HepG2 (cell line): ENCODE results near the gene RNF149. TPM values are rescaled to one million over a fixed set of nuclear protein-coding genes. Genes with fewer than 3 reads are reported as not detected.

Source experiments
- ATRX ChIP-seq: sonication (generic); formaldehyde crosslinking; IDR thresholded peaks from 2 replicates; pipeline ENCODE4 v1.4.0; 2020; ENCODE audit warnings: missing genetic modification reagents, borderline replicate concordance
- CEBPB ChIP-seq: IDR thresholded peaks from 2 replicates; pipeline ENCODE4 v1.6.1; 2011; ENCODE audit warnings: low read depth, low read length, improper control_type of control experiment, borderline replicate concordance
- CREM ChIP-seq, 2 experiments: sonication (generic) in 1 of 2; formaldehyde crosslinking in 1 of 2; IDR thresholded peaks; 2 replicates each; pipeline versions ENCODE4 v1.4.0 to v1.6.1; 2016 to 2020; ENCODE audit warnings: antibody characterized with exemption in 1 of 2, mild to moderate bottlenecking in 1 of 2, missing genetic modification reagents in 1 of 2
- FOXJ3 ChIP-seq: sonication (generic); formaldehyde crosslinking; IDR thresholded peaks from 2 replicates; pipeline ENCODE4 v1.4.0; 2020; ENCODE audit warnings: missing genetic modification reagents, mild to moderate bottlenecking, borderline replicate concordance
- GATA4 ChIP-seq: sonication (generic); IDR thresholded peaks from 2 replicates; pipeline ENCODE4 v1.6.1; 2016; ENCODE audit warnings: antibody characterized with exemption, low read depth, borderline replicate concordance
- HDAC1 ChIP-seq: sonication (generic); formaldehyde crosslinking; IDR thresholded peaks from 2 replicates; pipeline ENCODE4 v1.5.1; 2020; ENCODE audit warnings: mild to moderate bottlenecking, missing genetic modification reagents
- HDAC2 ChIP-seq: sonication (generic); formaldehyde crosslinking; IDR thresholded peaks from 2 replicates; pipeline ENCODE4 v1.4.0; 2020; ENCODE audit warnings: missing genetic modification reagents
- HINFP ChIP-seq: sonication (generic); formaldehyde crosslinking; IDR thresholded peaks from 2 replicates; pipeline ENCODE4 v1.4.0; 2020; ENCODE audit warnings: low read depth, mild to moderate bottlenecking, missing genetic modification reagents
- IRX3 ChIP-seq: sonication (generic); formaldehyde crosslinking; IDR thresholded peaks from 2 replicates; pipeline ENCODE4 v1.8.1; 2023; ENCODE audit warnings: mild to moderate bottlenecking, low read depth, missing genetic modification reagents, borderline replicate concordance
- KAT8 ChIP-seq: IDR thresholded peaks from 2 replicates; pipeline ENCODE4 v1.6.1; 2016; ENCODE audit warnings: missing genetic modification reagents, missing compliant biosample characterization
- KDM6A ChIP-seq: IDR thresholded peaks from 2 replicates; pipeline ENCODE4 v1.6.1; 2016; ENCODE audit warnings: low read depth
- KMT2A ChIP-seq: sonication (generic); formaldehyde crosslinking; IDR thresholded peaks from 2 replicates; pipeline ENCODE4 v1.4.0; 2020; ENCODE audit warnings: missing genetic modification reagents
- MBD4 ChIP-seq: IDR thresholded peaks from 2 replicates; pipeline ENCODE4 v1.6.1; 2012; ENCODE audit warnings: low read length, inconsistent platforms, borderline replicate concordance
- MED1 ChIP-seq: sonication (generic); formaldehyde crosslinking; IDR thresholded peaks from 2 replicates; pipeline ENCODE4 v1.4.0; 2020; ENCODE audit warnings: missing genetic modification reagents
- MTF1 ChIP-seq: sonication (generic); formaldehyde crosslinking; IDR thresholded peaks from 2 replicates; pipeline ENCODE4 v1.5.0; 2020; ENCODE audit warnings: missing genetic modification reagents
- NR2F6 ChIP-seq, 2 experiments: IDR thresholded peaks; 2 replicates each; pipeline ENCODE4 v1.6.1; 2016; ENCODE audit warnings: antibody characterized with exemption in 1 of 2, mild to moderate bottlenecking in 1 of 2
- SIX4 ChIP-seq: sonication (generic); formaldehyde crosslinking; IDR thresholded peaks from 2 replicates; pipeline ENCODE4 v1.4.0; 2020; ENCODE audit warnings: missing genetic modification reagents
- SP5 ChIP-seq: IDR thresholded peaks from 2 replicates; pipeline ENCODE4 v1.6.1; 2016; ENCODE audit warnings: low read depth, borderline replicate concordance
- SRY ChIP-seq: sonication (generic); formaldehyde crosslinking; IDR thresholded peaks from 2 replicates; pipeline ENCODE4 v1.8.0; 2022; ENCODE audit warnings: mild to moderate bottlenecking, missing genetic modification reagents
- WIZ ChIP-seq: sonication (generic); formaldehyde crosslinking; IDR thresholded peaks from 2 replicates; pipeline ENCODE4 v1.5.1; 2020; ENCODE audit warnings: mild to moderate bottlenecking, missing genetic modification reagents
- ZBTB25 ChIP-seq: IDR thresholded peaks from 2 replicates; pipeline ENCODE4 v1.6.1; 2018; ENCODE audit warnings: missing genetic modification reagents
- ZC3H4 ChIP-seq: sonication (generic); formaldehyde crosslinking; IDR thresholded peaks from 2 replicates; pipeline ENCODE4 v1.4.0; 2020; ENCODE audit warnings: missing genetic modification reagents, borderline replicate concordance
- ZFP41 ChIP-seq: sonication (generic); formaldehyde crosslinking; IDR thresholded peaks from 2 replicates; pipeline ENCODE4 v1.4.0; 2020; ENCODE audit warnings: mild to moderate bottlenecking, missing genetic modification reagents, borderline replicate concordance
- ZKSCAN8 ChIP-seq: IDR thresholded peaks from 2 replicates; pipeline ENCODE4 v1.6.1; 2016; ENCODE audit warnings: borderline replicate concordance, missing genetic modification reagents, missing compliant biosample characterization
- ZNF121 ChIP-seq: sonication (generic); formaldehyde crosslinking; IDR thresholded peaks from 2 replicates; pipeline ENCODE4 v1.5.0; 2020; ENCODE audit warnings: mild to moderate bottlenecking, missing genetic modification reagents
- ZNF205 ChIP-seq: IDR thresholded peaks from 2 replicates; pipeline ENCODE4 v1.6.1; 2018; ENCODE audit warnings: missing biosample characterization, missing genetic modification reagents
- ZNF331 ChIP-seq: sonication (generic); formaldehyde crosslinking; IDR thresholded peaks from 2 replicates; pipeline ENCODE4 v1.4.0; 2020; ENCODE audit warnings: missing genetic modification reagents
- ZNF562 ChIP-seq: sonication (generic); formaldehyde crosslinking; IDR thresholded peaks from 2 replicates; pipeline ENCODE4 v1.8.0; 2022; ENCODE audit warnings: missing genetic modification reagents, borderline replicate concordance
- ZNF691 ChIP-seq: sonication (generic); formaldehyde crosslinking; IDR thresholded peaks from 2 replicates; pipeline ENCODE4 v1.4.0; 2020; ENCODE audit warnings: missing genetic modification reagents, low read depth, mild to moderate bottlenecking, borderline replicate concordance
- polyA plus RNA-seq, 8 experiments: library from polyadenylated mRNA; depleted of rRNA in 3 of 8; stranded (reverse) in 7 of 8; unstranded in 1 of 8; fragments of >200 nt; fragmentation: Illumina TruSeq in 4 of 8; extraction: Trizol in 4 of 8; gene quantifications; 2 replicates each; pipeline versions ENCODE4 v1.2.1 to v1.2.3, GENCODE V29; 2011 to 2016; ENCODE audit warnings: low read depth in 4 of 8, missing spikeins in 1 of 8, mixed read lengths in 1 of 8; ENCODE audit not compliant: insufficient read depth in 1 of 8
- total RNA-seq, 5 experiments: library from RNA; depleted of rRNA; stranded (reverse); fragments of >200 nt; fragmentation: Illumina TruSeq; extraction: Trizol; gene quantifications; 2 replicates each; pipeline ENCODE4 v1.2.3, GENCODE V29; 2016; ENCODE audit warnings: low read depth in 1 of 5

RNF149 gene
- total and polyA plus RNA-seq, 2 of the 13 experiments (the other 11 are each of a cell fraction or from before 2014, with no cell fraction given) = 87.6 to 109 TPM

- no peak for TF ChIP-seq ZC3H4 (CRISPR knock-in tag)
- peak; percentile 85; the same call in 1 of the 2 replicates for TF ChIP-seq GATA4
- peak; percentile 78; the same call in 1 of the 2 replicates for TF ChIP-seq FOXJ3
- TF ChIP-seq ZNF331 (CRISPR knock-in tag) = peak; percentile 63; the same call in 1 of the 2 replicates
- peak; percentile 42; the same call in 1 of the 2 replicates for TF ChIP-seq ZBTB25 (CRISPR knock-in tag)
- no peak for TF ChIP-seq WIZ (CRISPR knock-in tag)
- TF ChIP-seq ZNF121 (CRISPR knock-in tag) = peak; percentile 67
- TF ChIP-seq HDAC1 = peak; percentile 53; the same call in 1 of the 2 replicates
- peak; percentile 94; the same call in 1 of the 2 replicates for TF ChIP-seq MBD4
- TF ChIP-seq MED1 (CRISPR knock-in tag) = peak; percentile 75
- no peak for TF ChIP-seq SP5 (CRISPR knock-in tag)
- no peak for TF ChIP-seq IRX3 (CRISPR knock-in tag)
- peak; percentile 91 for TF ChIP-seq CREM (IDR thresholded peaks at IDR 0.05)
- no peak for TF ChIP-seq CREM (CRISPR knock-in tag; IDR thresholded peaks at IDR 0.05)
- no peak for TF ChIP-seq ZFP41 (CRISPR knock-in tag)
- peak; percentile 86 for TF ChIP-seq NR2F6 (IDR thresholded peaks at IDR 0.05)
- peak; percentile 84 for TF ChIP-seq NR2F6 (CRISPR knock-in tag; IDR thresholded peaks at IDR 0.05)
- TF ChIP-seq HDAC2 (CRISPR knock-in tag) = peak; percentile 79
- TF ChIP-seq ZNF691 = no peak
- no peak for TF ChIP-seq HINFP (CRISPR knock-in tag)
- TF ChIP-seq KMT2A (CRISPR knock-in tag) = no peak
- TF ChIP-seq KAT8 = peak; percentile 76
- TF ChIP-seq MTF1 (CRISPR knock-in tag) = no peak
- peak; percentile 94 for TF ChIP-seq SIX4 (CRISPR knock-in tag)
- TF ChIP-seq ZNF205 (CRISPR knock-in tag) = peak; percentile 100
- TF ChIP-seq ZKSCAN8 = no peak
- no peak for TF ChIP-seq SRY
- TF ChIP-seq ATRX = no peak
- peak; percentile 59 for TF ChIP-seq KDM6A
- TF ChIP-seq ZNF562 = no peak
- TF ChIP-seq CEBPB = peak; percentile 15; the same call in 1 of the 2 replicates
Measured at GRCh38 chr2:101332885-101333766, 24.6 kb upstream of the RNF149 start (continued).
